ENCODE results near the gene C19orf81. TPM values are rescaled to one million over a fixed set of nuclear protein-coding genes. Genes with fewer than 3 reads are reported as not detected.

The C19orf81 gene
- total RNA-seq, 6 donors from 2014 or later, result 1.7 to 24.4 (median 3.1) TPM; not detected in 1

GRCh38 chr19:50659318-50660087 is 10.3 kb downstream of the C19orf81 start:
- no peak for ATAC-seq (ENCODE audit: low FRiP score in 2 of 2)
- no peak for DNase-seq
- WGBS, 2 donors, result 2 to 7% methylated on average over 23 to 28 of the region's 37 CpGs
- H3K4me3 ChIP-seq, result peak overlapping the region in 2 of 4 donors; percentile 28 to 47
- H3K9me3 ChIP-seq, result peaks cover 0 to 7% (median 3%) of the 10 kb centered on the region in 4 donors
- TF ChIP-seq CTCF (IDR thresholded peaks at IDR 0.05), result no peak
- no peak for TF ChIP-seq EP300 (IDR thresholded peaks at IDR 0.05)
- TF ChIP-seq POLR2AphosphoS5 (IDR thresholded peaks at IDR 0.05), result no peak
- no peak for TF ChIP-seq POLR2A (IDR thresholded peaks at IDR 0.05)
- no peak overlapping the region for H3K27ac ChIP-seq
- H3K27me3 ChIP-seq, result peaks cover 0 to 26% (median 10%) of the 10 kb centered on the region in 4 donors
- peaks cover 8 to 22% (median 13%) of the 10 kb centered on the region in 4 donors for H3K4me1 ChIP-seq
- H3K36me3 ChIP-seq, result no peaks in the 10 kb centered on the region

GRCh38 chr19:50660088-50660366 is 10.8 kb downstream of the C19orf81 start:
- Histone ChIP-seq H3K27me3 (peaks cover 0 to 26% (median 10%) of the 10 kb centered on the region in 4 donors), H3K27ac (no peak overlapping the region)
- WGBS, 2 donors, result 26 to 33% methylated on average over 6 of the region's 6 CpGs

GRCh38 chr19:50661023-50661422 is 11.8 kb downstream of the C19orf81 start:
- Histone ChIP-seq H3K27ac (no peak overlapping the region), H3K36me3 (no peaks in the 10 kb centered on the region)
- DNase-seq, result no peak

More at GRCh38 chr19:50660088-50660366, 10.8 kb downstream of the C19orf81 start:
- H3K36me3 ChIP-seq, result no peaks in the 10 kb centered on the region
- TF ChIP-seq POLR2A (IDR thresholded peaks at IDR 0.05) (no peak), EP300 (IDR thresholded peaks at IDR 0.05) (no peak), POLR2AphosphoS5 (IDR thresholded peaks at IDR 0.05) (no peak), CTCF (IDR thresholded peaks at IDR 0.05) (no peak)
- peaks cover 8 to 22% (median 13%) of the 10 kb centered on the region in 4 donors for H3K4me1 ChIP-seq
- no peak overlapping the region for H3K4me3 ChIP-seq
- ATAC-seq (ENCODE audit: low FRiP score in 2 of 2) (no peak), DNase-seq (no peak)
- H3K9me3 ChIP-seq, result peaks cover 0 to 3% (median 1%) of the 10 kb centered on the region in 4 donors

GRCh38 chr19:50661766-50662650 is 12.8 kb downstream of the C19orf81 start:
- H3K9me3 ChIP-seq, result no peaks in the 10 kb centered on the region
- H3K4me1 ChIP-seq, result peaks cover 8 to 31% (median 15%) of the 10 kb centered on the region in 4 donors
- TF ChIP-seq EP300 (IDR thresholded peaks at IDR 0.05) (no peak), POLR2A (IDR thresholded peaks at IDR 0.05) (no peak), POLR2AphosphoS5 (IDR thresholded peaks at IDR 0.05) (no peak), CTCF (IDR thresholded peaks at IDR 0.05) (no peak)
- ATAC-seq (ENCODE audit: low FRiP score in 2 of 2), result no peak
- no peak overlapping the region for H3K4me3 ChIP-seq
- peaks cover 0 to 38% (median 21%) of the 10 kb centered on the region in 4 donors for H3K27me3 ChIP-seq
- H3K36me3 ChIP-seq, result no peaks in the 10 kb centered on the region
- DNase-seq, result no peak
- no peak overlapping the region for H3K27ac ChIP-seq
- 69 to 72% methylated on average over 41 to 49 of the region's 49 CpGs for WGBS, 2 donors

More at GRCh38 chr19:50661023-50661422, 11.8 kb downstream of the C19orf81 start:
- 67 to 77% methylated on average over 10 of the region's 10 CpGs for WGBS, 2 donors
- H3K9me3 ChIP-seq, result no peaks in the 10 kb centered on the region
- H3K4me3 ChIP-seq, result no peak overlapping the region
- peaks cover 8 to 24% (median 13%) of the 10 kb centered on the region in 4 donors for H3K4me1 ChIP-seq
- no peak for ATAC-seq (ENCODE audit: low FRiP score in 2 of 2)
- no peak for TF ChIP-seq POLR2A (IDR thresholded peaks at IDR 0.05)
- no peak for TF ChIP-seq EP300 (IDR thresholded peaks at IDR 0.05)
- TF ChIP-seq CTCF (IDR thresholded peaks at IDR 0.05), result no peak
- TF ChIP-seq POLR2AphosphoS5 (IDR thresholded peaks at IDR 0.05), result no peak
- H3K27me3 ChIP-seq, result peaks cover 0 to 28% (median 11%) of the 10 kb centered on the region in 4 donors

All from upper lobe of left lung (tissue), 6 donors.